ENCODE data around the gene CHST9.
"Not testable (repeated sequence)": the region's sequence is repeated elsewhere in the genome, so short reads cannot be mapped to it uniquely, and the experiment has no call there.

CHST9 gene

DNA sequence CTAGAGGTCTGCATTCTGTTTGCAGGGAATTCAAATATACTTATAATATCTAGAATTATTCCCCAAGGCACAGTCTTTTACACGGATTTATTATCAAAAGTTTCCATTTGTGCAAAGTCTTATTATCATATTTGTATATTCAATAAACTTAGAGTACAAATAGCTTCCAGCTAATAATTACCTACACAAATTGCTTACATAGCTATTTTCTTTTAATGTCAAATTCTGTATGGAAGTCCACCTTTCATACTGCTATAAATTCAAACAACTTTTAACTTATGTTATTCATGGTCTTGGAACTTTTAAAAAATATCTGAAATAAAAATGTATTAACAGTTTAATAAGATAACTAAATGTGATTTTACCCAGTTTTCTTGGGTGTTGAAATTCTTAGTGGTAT, 13.1 kb downstream of the CHST9 start:
- no peak for DNase-seq (ENCODE audit: low read depth)

DNA sequence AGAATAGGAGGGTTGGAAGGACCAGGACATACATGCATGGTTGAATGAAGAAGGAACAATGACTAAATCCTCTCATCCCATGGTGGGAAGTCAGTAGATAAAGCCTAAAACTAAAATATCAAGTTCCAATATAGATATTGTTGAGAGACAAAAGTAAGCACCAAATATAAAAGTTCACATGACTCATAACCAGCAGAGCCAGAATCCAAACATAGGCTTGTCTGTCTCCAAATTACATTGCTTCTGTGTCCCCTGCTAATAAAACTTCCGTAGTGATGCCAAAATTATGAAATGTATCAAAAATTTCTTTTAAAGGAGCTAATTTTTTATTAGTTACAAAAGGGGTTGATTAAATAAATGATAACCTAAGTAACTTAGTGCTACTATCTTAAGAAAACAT, 19.7 kb downstream of the CHST9 start:
- no peak for DNase-seq (ENCODE audit: low read depth)

DNA sequence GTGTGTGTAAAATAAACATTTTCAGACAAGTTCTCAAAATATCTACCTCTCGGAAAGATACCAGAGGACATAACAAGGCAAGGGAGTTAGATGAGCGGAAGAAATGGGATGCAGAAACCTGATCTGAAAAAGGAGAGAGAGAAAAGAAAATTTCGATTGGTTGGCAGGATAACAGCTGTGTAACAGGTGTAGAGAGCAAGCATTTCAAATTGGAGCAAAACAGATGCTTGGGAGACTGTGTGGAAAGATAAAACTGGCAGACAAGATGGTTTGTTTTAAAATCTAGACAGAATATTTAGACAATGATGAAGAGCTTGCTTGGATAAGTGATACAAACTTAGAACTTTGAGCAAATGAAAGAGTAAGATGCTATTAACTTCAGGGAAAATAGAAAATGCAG, 20.2 kb downstream of the CHST9 start:
- DNase-seq (ENCODE audit: low read depth), result no peak

DNA sequence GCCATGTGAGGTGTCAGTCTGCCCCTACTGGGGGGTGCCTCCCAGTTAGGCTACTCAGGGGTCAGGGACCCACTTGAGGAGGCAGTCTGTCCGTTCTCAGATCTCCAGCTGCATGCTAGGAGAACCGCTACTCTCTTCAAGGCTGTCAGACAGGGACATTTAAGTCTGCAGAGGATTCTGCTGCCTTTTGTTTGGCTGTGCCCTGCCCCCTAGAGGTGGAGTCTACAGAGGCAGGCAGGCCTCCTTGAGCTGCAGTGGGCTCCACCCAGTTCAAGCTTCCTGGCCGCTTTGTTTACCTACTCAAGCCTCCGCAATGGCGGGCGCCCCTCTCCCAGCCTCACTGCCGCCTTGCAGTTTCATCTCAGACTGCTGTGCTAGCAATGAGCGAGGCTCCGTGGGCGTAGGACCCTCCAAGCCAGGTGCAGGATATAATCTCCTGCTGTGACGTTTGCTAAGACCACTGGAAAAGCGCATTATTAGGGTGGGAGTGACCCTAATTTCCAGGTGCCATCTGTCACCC, 21.9 kb downstream of the CHST9 start:
- not testable (repeated sequence) for DNase-seq (ENCODE audit: low read depth)

DNA sequence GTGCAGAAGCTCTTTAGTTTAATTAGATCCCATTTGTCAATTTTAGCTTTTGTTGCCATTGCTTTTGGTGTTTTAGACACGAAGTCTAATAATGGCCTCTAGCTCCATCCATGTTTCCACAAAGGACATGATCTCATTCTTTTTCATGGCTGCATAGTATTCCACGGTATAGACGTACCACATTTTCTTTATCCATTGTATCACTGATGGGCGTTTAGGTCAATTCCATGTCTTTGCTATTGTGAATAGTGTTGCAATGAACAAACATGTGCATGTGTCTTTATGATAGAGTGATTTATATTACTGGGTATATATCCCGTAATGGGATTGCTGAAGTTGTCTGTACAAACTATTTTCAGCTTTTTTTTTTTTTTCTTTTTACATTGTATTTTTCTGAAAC, 35.9 kb downstream of the CHST9 start:
- DNase-seq (ENCODE audit: low read depth), result not testable (repeated sequence)

DNA sequence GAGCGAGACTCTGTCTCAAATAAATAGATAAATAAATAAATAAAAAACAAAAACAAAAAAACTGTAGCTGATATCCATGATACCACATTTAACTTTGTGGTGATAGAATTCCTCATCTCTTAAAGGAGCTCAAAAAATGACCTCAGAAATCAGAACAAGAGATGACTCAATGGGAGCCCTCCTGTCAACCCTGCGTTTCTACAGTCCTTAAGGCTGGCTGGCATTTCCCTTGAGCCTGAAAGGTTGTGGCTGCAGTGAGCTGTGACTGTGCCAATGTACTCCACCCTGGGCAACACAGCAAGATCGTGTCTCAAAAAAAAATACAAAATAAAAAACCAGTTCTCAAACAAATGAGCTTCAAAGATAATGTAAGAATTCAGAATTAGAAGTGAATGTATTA, 40.4 kb downstream of the CHST9 start:
- DNase-seq (ENCODE audit: low read depth), result no peak

DNA sequence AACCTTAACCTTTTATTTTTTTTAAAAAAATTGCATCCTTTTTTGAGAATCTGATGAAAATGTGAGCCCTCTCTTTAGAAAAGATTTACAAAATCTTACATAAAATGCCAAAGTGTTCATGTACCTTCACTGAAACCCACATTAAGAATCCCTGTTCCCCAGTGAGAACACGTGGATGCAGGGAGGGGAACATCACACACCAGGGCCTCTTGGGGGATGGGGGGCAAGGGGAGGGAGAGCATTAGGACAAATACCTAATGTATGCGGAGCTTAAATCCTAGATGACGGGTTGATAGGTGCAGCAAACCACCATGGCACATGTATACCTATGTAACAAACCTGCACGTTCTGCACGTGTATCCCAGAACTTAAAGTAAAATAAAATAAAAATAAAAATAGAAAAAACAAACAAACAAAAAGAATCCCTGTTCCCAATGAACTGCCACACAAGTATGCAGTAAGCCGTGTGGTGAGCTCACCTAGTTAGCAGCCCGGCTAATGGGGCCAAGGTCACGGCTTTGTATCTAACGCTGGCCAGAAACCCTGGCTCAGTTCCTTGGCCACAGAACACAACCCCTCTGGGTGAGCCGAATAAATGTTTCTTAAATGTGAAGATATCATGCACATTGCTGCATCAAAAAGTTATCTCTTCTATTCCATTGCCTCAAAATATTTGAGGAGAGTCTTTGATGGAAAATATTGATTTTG, 41.4 kb downstream of the CHST9 start:
- no peak for DNase-seq (ENCODE audit: low read depth)

DNA sequence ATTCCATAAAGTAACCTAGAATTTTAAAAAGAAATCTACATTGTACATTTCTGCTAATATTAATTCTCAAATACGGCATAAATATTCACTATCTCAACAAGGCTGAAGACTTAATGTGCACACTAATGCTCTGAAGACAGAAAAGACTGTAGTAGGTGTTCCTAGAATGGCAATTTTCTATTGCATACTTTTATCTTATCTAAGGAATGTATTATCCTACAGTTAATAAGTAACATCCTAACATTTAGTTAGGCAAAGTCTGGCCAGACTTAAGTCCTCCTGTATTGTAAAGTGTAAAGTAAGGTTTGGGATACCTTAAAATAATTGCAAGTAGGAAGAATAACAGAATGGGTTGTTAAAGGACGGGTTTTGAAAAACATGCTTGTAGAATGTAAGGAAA, 42.2 kb downstream of the CHST9 start:
- no peak for DNase-seq (ENCODE audit: low read depth)

DNA sequence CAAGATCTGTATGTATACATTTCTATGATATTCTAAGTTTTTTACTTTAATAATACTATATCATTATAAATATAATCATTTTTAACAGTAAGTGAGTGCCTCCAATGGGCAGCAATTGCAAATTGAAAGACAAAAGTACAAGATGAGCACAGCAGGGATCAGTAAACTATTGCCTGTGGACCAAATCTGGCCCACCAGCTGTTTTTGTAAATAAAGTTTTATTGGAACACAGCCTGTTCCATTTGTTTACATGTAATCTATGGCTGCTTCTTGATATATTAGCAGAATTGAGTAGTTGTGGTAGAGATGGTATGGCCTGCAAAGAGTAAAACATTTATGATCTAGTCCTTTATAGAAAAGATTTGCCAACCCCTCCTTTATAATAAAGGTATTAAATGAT, 43.2 kb downstream of the CHST9 start:
- no peak for DNase-seq (ENCODE audit: low read depth)

DNA sequence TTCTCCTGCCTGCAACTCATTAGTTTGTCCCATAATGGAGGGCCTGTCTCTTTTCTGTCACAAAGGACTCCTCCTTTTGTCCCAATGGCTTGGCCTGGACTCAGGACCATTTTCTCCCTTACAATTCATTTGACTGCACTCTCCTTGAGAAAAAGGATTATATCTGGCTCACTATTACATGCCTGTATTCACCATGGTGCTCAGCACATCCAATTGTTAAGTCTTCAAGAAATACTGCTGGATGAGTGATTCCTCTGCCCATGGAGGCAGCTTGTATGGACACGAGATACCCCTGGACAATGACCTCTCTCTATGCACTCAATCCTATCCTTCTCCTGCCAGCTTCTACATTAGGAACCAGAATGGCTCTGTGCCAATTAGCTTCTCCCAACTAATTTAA, 47.0 kb downstream of the CHST9 start:
- no peak for DNase-seq (ENCODE audit: low read depth)

DNA sequence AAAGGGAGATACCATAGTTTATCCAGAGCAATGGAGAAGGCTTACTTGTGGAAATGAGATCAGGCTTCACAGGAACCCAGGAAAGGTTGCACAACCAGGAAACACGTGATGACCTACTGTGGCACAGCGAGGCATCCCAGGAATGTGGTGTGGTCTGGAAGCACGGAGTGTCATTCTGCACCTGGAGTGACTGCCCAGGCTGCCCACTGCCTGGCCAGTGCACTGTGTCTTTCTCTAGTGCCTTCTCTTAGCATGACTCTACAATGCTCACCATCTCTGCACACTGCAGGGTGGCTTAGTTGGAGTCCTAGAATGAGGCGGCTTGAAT, 48.9 kb downstream of the CHST9 start:
- no peak for DNase-seq (ENCODE audit: low read depth)

DNA sequence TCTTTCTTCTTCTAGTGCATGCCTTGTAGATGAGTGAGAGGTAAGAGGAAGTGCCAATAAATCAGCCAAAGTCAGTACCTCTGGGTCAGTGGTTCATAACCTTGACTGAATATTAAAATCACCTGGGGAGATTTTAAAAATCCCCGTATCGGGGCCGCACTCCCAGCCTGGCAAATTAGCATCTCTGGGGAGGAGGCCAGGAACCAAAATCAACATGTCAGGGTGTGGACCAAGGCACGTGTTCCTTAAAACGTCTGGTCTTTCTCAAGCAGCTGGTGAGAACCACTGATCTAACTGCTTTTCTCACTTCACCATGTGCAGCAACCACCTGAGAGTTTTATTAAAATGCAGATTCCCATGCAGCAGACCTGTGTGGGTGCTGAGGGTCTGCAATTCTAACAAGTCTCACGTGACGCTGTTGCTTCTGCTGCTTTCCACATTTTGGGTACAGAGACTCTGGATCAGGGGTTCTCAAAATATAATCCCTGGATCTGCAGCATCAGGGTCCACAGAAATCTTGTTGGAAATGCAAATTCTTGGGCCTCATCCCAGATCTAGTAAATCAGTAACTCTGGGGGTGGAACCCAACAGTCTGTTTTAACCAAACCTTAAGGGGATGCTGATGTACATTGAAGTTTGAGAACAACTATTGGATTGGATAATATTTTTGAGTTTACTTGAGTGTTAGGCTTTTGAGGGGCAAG, 49.5 kb downstream of the CHST9 start:
- no peak for DNase-seq (ENCODE audit: low read depth)

DNA sequence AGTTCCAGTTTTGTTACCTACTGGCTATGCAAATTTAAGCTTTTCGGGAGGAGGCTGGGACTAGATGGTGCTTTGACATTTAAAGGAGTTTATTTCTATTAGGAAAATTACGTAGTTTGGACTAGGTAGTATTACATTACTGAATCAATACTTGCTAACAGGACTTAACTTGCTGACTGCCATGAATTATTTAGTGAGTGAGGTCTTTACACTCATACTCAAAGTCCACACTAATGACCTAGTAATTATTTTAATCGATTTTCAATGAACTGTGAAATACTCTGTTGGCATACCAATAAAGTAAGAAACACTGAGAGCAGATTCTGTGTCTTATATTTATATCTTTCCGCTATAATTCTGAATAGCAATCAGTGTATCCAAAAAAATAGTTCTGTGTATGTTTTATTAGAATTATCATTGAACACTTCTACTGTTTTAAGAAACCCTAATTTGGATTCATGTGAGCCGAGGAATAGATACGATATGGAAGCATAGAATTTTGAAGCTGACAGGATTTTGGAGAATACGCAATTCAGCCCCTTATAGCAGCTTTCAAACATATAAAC, 55.0 kb downstream of the CHST9 start:
- DNase-seq (ENCODE audit: low read depth), result no peak

DNA sequence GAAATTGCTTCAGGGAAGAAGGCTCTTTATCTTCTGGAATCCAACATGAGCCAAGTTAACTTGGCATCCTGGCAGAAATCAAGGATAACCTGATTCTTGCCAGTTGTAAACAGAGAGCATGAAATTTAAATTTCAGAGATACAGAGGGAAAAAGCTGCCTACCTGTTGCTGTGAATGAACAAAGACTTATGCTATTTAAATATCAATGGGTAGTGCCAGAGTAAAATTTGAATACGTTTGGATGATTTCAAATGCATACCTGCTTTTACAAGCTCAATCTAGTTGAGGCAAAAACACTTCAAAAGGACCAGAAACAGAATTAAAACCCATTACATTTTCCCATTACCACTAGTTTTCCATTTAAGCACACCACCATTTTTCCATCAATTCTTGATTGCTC, 60.9 kb downstream of the CHST9 start:
- no peak for DNase-seq (ENCODE audit: low read depth)

DNA sequence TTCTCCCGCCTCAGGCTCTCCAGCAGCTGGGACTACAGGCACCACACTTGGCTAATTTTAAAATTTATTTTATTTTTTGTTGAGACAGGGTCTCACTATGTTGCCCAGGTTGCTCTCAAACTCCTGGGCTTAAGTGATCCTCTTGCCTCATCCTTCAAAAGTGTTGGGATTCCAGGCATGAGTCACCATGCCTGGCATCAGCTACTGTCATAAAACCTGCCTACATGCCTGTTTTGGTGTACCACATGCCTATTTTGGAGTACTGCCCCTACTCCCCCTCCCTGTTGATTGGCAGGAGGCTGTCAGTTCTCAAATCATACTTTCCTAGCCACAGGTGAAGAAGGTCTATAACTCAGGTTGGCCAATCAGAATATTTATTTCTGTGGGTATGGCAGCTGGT, 64.0 kb downstream of the CHST9 start:
- DNase-seq (ENCODE audit: low read depth), result no peak

DNA sequence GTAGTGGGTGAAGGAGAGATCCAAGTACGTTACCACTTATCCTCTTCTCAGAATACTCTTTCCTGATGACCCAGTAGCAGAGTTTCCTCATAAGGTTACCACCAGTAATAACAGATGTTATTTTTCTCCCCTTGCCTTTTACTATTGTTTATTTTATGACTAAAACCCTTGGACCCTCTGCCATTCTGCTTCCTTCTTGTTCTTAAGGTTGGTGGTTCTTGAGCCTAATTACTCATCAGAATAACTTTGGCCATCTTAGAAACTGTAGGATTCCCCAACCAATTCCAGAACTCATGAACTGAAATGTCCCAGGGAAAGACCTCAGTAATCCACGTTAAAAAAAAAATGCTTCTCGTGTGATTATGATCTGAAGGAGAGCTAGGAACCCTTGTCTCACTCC, 64.9 kb downstream of the CHST9 start:
- DNase-seq (ENCODE audit: low read depth), result no peak

DNA sequence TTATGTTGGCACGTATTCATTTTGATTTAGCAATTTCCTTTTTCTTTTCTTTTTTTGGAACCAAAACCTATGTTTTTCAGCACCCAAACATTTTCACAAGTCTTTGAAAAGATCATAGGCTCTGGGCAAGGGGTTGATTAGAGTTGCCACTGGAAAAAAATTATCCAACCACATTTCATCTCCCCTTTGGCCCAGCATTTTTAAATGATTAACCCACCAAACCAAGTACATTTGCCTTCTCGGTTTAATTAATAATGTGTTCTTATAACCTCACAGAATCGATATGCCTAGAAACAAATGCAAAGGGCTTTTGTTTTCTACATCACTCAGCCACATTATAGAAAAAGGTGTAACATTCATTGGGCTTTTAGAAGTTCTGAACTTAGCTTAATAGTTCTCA, 66.1 kb downstream of the CHST9 start:
- no peak for DNase-seq (ENCODE audit: low read depth)

DNA sequence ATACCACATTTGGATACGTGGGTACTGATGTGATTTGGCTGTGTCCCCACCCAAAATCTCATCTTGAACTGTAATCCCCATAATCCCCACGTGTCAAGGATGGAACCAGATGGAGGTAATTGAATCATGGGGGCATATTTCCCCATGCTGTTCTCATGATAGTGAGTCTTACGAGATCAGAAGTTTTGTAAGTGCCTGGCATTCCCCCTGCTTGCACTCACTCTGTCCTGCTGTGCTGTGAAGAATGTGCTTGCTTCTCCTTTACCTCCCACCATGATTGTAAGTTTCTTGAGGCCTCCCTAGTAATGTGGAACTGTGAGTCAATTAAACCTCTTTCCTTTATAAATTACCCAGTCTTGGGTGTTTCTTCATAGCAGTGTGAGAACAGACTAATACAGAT, 70.3 kb downstream of the CHST9 start:
- no peak for DNase-seq (ENCODE audit: low read depth)

DNA sequence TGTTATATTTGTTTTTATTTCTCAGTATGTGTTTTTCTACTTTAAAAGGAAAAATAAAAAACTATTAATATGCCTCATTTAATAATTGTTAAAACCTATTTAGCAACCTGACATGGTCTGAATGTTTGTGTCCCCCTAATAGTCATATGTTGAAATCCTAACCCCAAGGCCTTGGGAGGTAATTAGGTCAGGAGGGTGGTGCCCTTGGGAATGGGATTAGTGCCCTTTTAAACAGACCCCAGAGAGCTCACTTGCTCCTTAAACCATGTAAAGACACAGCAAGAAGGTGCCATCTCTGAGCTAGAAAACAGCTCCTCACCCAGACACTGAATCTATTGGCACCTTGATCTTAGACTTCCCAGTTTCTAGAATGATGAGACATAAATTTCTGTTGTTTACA, 71.8 kb downstream of the CHST9 start:
- no peak for DNase-seq (ENCODE audit: low read depth)

DNA sequence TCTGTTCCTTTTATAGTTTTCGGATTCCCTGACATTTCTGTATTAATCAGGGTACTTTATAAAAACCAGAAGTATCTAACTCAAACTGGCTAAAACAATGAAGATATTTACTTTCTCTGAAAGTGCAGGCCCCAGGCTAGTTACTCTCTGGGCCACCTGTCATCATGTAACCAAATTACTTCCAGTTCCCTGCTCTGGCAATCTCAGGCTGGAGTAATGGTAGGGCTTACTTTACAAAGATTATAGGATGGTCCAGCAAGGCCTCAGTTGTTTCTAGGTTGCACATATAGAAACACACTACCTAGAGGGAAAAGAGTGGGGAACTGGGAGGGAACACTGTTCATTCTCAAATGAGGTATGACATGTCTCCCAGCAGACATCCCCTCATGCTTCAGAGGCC, 74.8 kb downstream of the CHST9 start:
- DNase-seq (ENCODE audit: low read depth), result no peak

DNA sequence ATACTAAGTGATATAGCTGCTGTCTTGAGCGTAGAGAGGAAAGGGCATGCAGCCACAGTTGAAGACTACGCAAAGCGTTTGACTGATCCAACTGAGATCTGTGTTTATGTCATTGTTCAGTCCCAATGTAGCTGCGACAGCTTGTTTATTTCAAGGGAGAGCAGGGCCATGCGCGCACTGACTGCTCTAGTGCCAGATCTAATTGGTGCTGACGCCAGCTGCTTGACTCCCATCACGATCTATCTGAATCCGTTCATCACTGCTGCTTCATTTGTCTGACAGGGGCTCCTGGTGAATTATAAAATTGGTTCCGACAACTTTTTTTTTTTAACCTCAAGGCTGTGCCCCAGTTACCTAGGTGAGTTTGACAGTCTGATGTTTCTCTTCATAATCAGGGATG, 75.7 kb downstream of the CHST9 start:
- no peak for DNase-seq (ENCODE audit: low read depth)

DNA sequence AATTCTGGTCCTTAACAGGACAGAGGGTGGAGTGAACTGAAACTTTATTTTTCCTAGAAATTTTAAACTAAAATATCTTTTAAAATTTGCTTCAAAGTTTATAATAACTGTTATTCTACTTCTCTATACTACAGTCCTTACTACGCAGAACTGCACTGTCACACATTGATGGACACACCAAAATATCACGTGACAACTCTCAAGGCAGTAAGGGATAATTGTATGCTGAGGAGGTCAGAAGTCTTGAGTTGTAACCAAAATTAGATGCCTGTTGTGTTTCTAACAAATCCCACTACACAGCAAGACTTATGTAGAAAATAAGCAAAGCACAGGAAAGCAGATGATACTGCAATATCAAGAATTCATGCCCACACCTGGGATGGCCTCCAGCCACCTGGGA, 76.3 kb downstream of the CHST9 start:
- DNase-seq (ENCODE audit: low read depth), result no peak

DNA sequence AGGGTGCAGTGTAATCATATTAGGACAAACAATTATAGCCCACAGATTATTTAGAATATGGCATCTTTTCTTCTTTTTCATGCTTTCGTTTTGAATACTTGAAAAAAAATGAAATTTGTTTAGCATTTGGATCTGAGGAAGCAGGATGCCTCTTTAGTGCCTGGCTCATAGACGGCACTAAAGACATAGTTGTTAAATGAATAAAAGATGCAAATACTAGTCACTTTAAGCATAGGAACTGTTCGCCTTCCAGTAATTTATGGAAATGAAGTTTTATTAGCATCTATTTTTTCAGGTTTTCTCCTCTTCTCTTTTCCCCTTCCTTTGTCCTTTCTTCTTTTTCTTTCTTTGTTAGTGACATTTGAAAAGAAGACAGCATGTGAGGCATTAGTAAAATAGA, 80.4 kb downstream of the CHST9 start:
- no peak for DNase-seq (ENCODE audit: low read depth)

DNA sequence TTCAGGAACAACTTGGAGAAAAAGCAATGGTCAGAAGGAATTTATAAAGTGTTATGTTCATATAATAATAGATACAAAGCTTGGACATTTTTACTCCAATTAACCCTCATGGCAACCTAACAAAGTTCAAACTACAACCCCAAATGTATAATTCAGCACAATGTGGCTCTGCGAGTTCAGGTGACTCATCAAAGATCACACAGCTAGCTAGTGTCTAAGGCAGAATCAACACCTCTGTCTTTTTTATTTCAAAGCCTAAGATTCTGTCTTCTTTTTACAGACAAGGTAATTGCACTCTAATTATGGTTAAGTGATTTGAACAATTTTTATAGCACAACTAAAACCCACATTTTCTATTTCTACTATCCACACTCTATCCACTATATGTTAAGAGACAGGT, 90.5 kb downstream of the CHST9 start:
- no peak for DNase-seq (ENCODE audit: low read depth)

All from activated T-helper 9 cell treated with anti-CD3 and anti-CD28 coated beads, Interleukin-2, amount 50 U/mL, for 16 hours (primary cell).